Dendritic cell treated with granulocyte-macrophage colony-stimulating factor and Interleukin-4, amounts not matched to agents 40 ng/mL and 50 ng/mL, for 4 days (primary cell): ENCODE data around the gene CCR5AS.
"Not testable (repeated sequence)": the region's sequence is repeated elsewhere in the genome, so short reads cannot be mapped to it uniquely, and the experiment has no call there.

Experiments used
- H3K27ac Mint-ChIP-seq: one replicate; pipeline ENCODE4 v1.8.0; 2022; ENCODE audit warnings: mild to moderate bottlenecking, mixed read lengths
- H3K27me3 Mint-ChIP-seq: one replicate; pipeline ENCODE4 v1.8.0; 2022; ENCODE audit warnings: mild to moderate bottlenecking, mixed read lengths
- H3K36me3 Mint-ChIP-seq: one replicate; pipeline ENCODE4 v1.8.0; 2022; ENCODE audit warnings: low read depth, mixed read lengths
- H3K4me1 Mint-ChIP-seq: one replicate; pipeline ENCODE4 v1.8.0; 2022; ENCODE audit warnings: low read depth, mixed read lengths
- H3K4me3 Mint-ChIP-seq: one replicate; pipeline ENCODE4 v1.8.0; 2022; ENCODE audit warnings: mild to moderate bottlenecking, moderate library complexity, mixed read lengths
- H3K9me3 Mint-ChIP-seq: one replicate; pipeline ENCODE4 v1.8.0; 2022; ENCODE audit warnings: mixed read lengths
- intact Hi-C: fragments of 100-400 bp; cut with micrococcal nuclease; formaldehyde crosslinking; loops from one replicate; pipeline ENCODE4 v1.15.0; 2022

CCR5AS gene

DNA sequence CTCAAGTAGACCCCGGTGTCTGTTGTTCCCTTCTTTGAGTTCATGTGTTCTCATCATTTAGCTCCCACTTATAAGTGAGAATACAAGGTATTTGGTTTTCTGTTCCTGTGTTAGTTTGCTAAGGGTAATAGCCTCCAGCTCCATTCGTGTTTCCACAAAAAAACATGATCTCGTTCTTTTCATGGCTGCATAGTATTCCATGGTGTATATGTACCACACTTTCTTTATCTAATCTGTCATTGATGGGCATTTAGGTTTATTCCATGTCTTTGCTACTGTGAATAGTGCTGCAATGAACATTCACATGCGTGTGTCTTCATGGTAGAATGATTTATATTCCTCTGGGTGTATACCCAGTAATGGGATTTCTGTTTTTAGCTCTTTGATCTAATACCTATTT lies 4.0 kb downstream of the CCR5AS start:
- H3K9me3 Mint-ChIP-seq, H3K36me3 Mint-ChIP-seq, H3K4me3 Mint-ChIP-seq, H3K27ac Mint-ChIP-seq, intact Hi-C loops, H3K27me3 Mint-ChIP-seq: not testable (repeated sequence)
- H3K4me1 Mint-ChIP-seq: peaks cover 41% of the 10 kb centered on the region

DNA sequence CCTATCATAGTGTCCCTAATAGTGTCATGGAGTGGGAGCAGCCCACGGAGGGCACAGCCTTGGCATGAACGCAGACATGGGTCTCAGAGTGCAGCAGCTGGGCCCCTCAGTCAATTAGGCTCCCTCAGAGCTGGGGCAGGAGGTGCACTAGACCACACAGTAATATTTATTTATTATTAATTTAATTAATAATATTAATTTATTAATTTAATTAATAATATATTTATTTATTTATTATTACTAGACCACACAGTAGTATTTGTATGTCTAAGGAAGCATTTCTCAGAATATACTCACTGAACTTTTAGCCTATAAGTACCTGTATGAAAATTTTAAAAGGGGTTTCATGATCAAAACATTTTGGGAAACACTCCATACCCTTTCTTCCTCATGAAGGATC lies 5.3 kb downstream of the CCR5AS start:
- intact Hi-C loops: no loop called here
- no peak overlapping the region for H3K27ac Mint-ChIP-seq
- no peak overlapping the region for H3K4me3 Mint-ChIP-seq
- no peaks in the 10 kb centered on the region for H3K27me3 Mint-ChIP-seq
- no peaks in the 10 kb centered on the region for H3K36me3 Mint-ChIP-seq
- H3K9me3 Mint-ChIP-seq: no peaks in the 10 kb centered on the region
- H3K4me1 Mint-ChIP-seq: peaks cover 34% of the 10 kb centered on the region

DNA sequence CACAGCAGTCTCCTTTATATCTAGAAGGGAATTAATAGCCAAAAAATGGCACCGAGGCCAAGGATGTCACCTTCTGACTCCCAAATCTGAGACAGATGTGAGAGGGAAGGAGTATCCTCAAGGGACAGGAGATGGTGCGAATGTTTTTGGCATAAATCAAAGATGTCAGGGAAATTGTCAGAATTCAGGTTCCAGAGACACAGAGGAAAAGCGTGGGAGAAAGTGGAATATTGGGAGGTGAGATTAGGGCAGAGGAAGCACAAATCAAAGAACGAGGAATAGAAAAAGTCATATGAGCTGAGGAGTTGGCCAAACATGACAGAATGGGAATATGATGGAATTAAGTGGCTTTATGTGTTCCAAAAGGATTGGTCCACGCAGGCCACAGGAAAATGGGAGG lies 6.0 kb downstream of the CCR5AS start:
- no peak overlapping the region for H3K4me3 Mint-ChIP-seq
- no peaks in the 10 kb centered on the region for H3K9me3 Mint-ChIP-seq
- no peaks in the 10 kb centered on the region for H3K27me3 Mint-ChIP-seq
- no peaks in the 10 kb centered on the region for H3K36me3 Mint-ChIP-seq
- intact Hi-C loops: no loop called here
- H3K4me1 Mint-ChIP-seq: peaks cover 35% of the 10 kb centered on the region
- no peak overlapping the region for H3K27ac Mint-ChIP-seq

DNA sequence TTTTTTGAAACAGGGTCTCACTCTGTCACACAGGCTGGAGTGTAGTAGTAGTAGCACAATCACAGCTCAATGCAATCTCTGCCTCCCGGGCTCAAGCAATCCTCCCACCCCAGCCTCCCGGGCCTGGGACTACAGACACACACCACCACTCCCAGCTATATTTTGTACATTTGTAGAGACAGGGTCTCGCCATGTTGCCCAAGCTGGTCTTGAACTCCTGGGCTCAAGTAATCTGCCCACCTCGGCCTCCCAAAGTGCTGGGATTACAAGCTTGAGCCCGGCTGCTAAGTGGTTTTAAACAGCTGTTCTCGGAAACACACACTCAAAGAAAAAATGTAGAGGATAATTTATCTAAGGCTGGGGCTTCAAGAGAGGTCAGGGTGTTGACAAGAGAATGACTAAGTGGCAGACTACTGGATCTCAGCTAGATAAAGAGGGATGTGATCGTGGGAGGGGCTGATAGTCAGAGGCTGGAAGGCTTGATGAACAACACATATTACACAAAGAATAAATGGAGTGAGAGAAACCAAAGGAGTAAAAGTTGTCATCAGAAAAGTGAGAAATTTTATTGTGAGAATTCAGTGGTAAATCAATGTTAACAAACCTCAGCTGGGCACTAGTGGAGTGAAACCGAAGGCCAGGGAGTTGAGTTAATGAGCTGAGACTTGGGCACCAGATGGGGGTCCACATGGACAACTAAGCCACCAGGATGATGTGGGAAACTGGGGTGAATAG lies 6.7 kb downstream of the CCR5AS start:
- H3K36me3 Mint-ChIP-seq: no peaks in the 10 kb centered on the region
- H3K27me3 Mint-ChIP-seq: no peaks in the 10 kb centered on the region
- intact Hi-C loops: no loop called here
- no peak overlapping the region for H3K27ac Mint-ChIP-seq
- H3K9me3 Mint-ChIP-seq: no peaks in the 10 kb centered on the region
- H3K4me1 Mint-ChIP-seq: peaks cover 35% of the 10 kb centered on the region
- H3K4me3 Mint-ChIP-seq: no peak overlapping the region

DNA sequence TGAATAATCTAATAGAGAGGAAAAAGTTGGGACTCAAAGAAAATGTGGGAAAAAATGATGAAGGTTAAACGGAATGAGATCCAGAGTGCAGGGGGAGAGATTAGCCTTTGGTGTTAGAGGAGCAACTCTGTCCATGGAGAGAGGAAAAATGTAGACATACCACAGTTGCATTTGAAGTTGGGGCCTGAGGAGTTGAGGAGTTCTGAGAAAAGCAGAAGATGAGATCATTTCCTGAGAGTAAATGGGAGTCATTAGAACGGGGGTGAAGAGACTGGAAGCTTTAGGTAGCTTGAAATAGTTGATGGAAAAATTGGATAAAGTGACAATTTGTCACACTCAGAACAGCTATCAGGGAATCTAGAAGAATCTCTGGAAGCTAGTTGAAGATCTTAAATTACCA lies 7.3 kb downstream of the CCR5AS start:
- intact Hi-C loops: no loop called here
- H3K27ac Mint-ChIP-seq: no peak overlapping the region
- no peaks in the 10 kb centered on the region for H3K36me3 Mint-ChIP-seq
- H3K27me3 Mint-ChIP-seq: peaks cover under 1% of the 10 kb centered on the region
- H3K9me3 Mint-ChIP-seq: no peaks in the 10 kb centered on the region
- H3K4me1 Mint-ChIP-seq: peaks cover 35% of the 10 kb centered on the region
- H3K4me3 Mint-ChIP-seq: no peak overlapping the region

DNA sequence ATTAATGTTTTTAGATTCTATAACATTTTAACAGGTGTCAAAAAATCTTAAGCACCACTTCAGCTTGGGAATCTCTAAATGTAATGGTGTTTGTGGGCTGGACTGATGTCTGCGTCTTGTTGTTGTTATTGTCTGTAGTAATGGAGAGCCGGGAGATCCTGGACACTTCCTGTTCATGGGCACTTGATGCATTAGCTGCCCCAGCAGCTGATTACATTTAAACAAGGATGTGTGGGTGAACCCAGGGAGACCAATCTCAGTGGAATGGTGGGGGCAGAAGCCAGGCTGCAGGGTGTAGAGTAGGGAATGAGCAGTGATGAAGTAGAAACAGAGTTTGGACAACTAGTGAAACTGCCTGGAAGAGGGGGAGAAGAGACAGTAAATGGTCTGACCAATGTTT lies 7.8 kb downstream of the CCR5AS start:
- Mint-ChIP-seq H3K4me1 (peaks cover 37% of the 10 kb centered on the region), H3K4me3 (no peak overlapping the region), H3K9me3 (no peaks in the 10 kb centered on the region), H3K36me3 (no peaks in the 10 kb centered on the region), H3K27me3 (peaks cover 1% of the 10 kb centered on the region), H3K27ac (no peak overlapping the region)
- intact Hi-C loops: no loop called here

DNA sequence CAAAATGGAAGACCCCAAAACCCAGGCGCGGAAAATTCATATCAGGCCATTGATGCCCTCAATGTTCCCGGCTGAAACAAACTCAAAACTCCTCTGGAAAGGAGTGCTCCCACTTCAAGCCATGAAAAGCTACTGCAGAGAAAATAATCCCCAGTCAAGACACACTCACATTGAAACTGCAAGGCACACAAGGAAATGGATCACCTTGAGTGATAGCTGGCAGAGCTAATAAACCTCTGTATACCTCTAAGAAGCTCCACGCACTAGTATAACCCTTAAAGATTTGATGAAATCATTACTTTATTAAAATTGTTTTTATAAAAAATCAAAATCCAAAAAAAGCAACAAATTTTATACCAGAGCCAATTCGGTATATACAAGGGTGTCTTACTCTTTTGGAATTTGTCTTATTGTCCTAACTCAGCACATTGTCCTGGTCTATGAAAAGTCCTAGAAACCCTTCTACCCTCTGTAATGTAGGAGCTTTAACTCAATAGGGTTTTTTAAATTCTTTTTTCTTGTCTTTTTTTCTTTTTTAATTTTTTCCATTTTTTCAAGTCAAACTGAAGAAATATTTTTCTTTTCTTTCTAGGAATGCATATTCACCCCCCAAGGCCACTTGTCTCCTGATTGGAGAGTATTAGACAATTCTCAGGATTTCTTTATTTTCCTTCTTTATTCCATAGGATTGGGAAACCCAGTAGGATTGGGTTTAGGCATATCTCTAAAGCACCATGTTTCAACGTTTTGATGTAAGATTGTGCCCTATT lies 8.5 kb downstream of the CCR5AS start:
- Mint-ChIP-seq H3K4me3 (no peak overlapping the region), H3K4me1 (peaks cover 39% of the 10 kb centered on the region)

DNA sequence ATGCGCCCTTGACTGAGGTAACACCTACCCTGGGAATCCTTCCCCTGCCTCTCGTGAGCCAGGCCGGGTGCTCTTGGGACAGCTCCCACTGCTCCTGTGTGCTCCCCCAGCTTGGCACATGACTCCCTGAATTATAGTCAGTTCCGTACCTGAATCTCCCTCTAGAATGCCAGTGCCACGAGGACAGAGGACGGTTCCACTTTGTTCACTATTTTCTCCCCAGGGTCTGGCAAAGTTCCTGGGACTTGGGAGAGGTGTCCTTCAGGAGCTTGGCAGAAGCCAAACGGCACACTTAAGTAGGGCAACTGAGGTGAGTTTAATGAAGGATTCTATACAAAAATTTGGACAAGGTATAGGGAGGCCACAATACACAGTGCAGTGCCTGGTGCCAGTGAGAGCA lies 9.8 kb downstream of the CCR5AS start:
- Mint-ChIP-seq H3K9me3 (no peaks in the 10 kb centered on the region), H3K27me3 (peaks cover 3% of the 10 kb centered on the region), H3K4me3 (no peak overlapping the region), H3K4me1 (peaks cover 49% of the 10 kb centered on the region), H3K27ac (peak overlapping the region; percentile 60), H3K36me3 (no peaks in the 10 kb centered on the region)
- intact Hi-C loops: no loop called here

More for the DNA sequence above, 8.5 kb downstream of the CCR5AS start:
- no peak overlapping the region for H3K27ac Mint-ChIP-seq
- peaks cover 3% of the 10 kb centered on the region for H3K27me3 Mint-ChIP-seq
- H3K36me3 Mint-ChIP-seq: no peaks in the 10 kb centered on the region
- H3K9me3 Mint-ChIP-seq: no peaks in the 10 kb centered on the region
- intact Hi-C loops: no loop called here

DNA sequence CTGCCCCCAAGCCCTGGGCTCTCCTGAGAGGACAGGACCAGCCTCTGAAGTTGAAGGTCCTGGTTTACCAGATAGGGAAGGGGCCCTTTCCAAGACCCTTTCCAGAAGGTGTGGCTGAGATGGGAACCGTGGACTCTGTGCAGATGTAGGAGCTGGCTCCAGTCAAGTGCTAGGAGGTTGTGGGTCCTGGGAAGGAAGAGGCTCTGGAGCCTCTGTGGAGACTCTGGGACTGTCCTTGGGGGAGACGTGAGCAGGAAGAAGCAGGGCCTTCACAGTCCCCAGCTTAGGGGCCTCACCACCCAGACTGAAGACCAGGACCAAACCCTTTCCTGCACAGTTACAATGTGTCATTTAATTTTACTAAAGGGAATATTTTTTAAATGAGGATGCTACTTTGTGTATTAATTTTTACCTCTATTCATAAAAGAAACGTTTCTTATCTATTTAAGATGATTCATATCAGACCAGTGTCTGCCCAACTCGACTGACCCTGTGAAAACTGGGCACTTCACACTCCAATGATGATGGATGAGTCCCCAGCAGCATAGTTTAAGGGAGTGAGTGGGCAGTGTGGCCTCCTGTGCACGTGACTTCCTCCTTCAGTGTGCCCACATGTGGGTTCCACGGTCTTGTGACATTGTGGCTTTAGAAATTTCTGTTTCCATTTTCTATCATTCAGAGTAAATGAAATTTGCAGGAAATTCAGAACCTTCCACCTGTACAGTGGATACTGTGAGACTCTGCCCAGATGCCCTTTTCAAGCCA lies 10.9 kb downstream of the CCR5AS start:
- Mint-ChIP-seq H3K4me1 (peaks cover 49% of the 10 kb centered on the region), H3K4me3 (no peak overlapping the region), H3K36me3 (no peaks in the 10 kb centered on the region), H3K27ac (peak overlapping the region; percentile 10), H3K9me3 (no peaks in the 10 kb centered on the region), H3K27me3 (peaks cover 3% of the 10 kb centered on the region)
- intact Hi-C loops: no loop called here

DNA sequence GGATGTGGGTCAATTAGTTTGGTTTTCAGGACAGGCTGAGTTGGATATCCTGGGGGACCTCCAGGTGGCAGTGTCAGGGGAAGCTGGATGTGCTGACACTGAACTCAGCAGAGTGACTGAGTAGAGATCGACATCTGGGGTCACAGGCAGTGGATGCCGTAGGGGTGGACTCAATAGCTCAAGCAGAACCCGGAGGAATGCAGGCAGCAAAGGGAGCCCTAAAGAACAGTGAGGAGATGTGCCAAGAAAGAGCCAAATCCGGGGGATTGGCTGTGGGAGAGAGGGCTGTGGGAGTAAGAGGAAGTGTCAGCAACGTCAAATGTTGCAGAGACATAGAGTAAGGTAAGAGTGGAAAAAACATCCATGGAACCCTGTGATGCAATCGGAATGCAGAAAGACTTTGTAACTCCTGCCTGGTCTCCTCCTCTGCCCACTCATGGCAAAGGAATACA lies 11.6 kb downstream of the CCR5AS start:
- peaks cover 3% of the 10 kb centered on the region for H3K27me3 Mint-ChIP-seq
- H3K36me3 Mint-ChIP-seq: no peaks in the 10 kb centered on the region
- peaks cover 49% of the 10 kb centered on the region for H3K4me1 Mint-ChIP-seq
- intact Hi-C loops: no loop called here
- H3K27ac Mint-ChIP-seq: peak overlapping the region; percentile 10
- H3K9me3 Mint-ChIP-seq: no peaks in the 10 kb centered on the region
- no peak overlapping the region for H3K4me3 Mint-ChIP-seq

DNA sequence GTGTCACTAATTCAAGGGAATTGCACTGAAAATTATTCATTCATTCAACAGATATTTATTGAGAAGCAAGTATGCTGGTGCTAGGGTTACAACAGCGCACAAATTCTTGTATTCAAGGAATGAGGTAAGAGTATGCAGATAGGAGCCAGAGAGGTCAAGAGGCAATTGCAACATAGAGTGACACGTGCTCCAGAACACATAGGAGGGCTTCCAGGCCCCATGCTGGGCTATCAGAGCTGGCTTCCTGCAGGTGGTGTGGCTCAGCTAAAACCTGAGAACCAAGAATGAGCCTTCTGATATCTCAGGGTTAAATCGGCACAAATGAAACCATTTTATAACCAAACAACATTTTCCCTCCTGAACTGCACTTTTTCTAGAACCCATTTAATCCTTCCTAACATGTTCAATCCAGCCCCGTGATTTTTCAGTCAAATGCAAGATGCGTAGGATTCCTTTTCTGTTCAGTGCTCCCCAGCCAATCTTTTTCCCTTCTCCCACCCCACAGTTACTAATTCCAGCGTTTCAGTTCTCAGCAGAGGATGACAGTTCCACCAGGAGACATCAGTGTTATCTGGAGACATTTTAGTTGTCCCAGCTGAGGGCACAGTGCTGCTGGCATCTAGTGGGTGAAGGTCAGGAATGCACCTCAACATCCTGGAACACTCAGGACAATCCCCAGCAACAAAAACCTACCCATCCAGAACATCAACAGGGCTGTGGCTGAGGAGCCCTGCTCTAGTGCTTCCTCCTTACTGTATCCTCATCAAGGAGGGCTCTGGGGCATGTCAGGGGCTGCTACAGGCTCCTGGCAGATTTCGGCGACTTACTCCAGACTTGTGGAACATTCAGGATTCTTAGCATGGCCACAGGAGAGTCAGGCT lies 13.1 kb downstream of the CCR5AS start:
- Mint-ChIP-seq H3K4me3 (no peak overlapping the region), H3K27me3 (peaks cover 3% of the 10 kb centered on the region), H3K36me3 (no peaks in the 10 kb centered on the region), H3K27ac (no peak overlapping the region), H3K9me3 (no peaks in the 10 kb centered on the region), H3K4me1 (peaks cover 49% of the 10 kb centered on the region)
- intact Hi-C loops: no loop called here

DNA sequence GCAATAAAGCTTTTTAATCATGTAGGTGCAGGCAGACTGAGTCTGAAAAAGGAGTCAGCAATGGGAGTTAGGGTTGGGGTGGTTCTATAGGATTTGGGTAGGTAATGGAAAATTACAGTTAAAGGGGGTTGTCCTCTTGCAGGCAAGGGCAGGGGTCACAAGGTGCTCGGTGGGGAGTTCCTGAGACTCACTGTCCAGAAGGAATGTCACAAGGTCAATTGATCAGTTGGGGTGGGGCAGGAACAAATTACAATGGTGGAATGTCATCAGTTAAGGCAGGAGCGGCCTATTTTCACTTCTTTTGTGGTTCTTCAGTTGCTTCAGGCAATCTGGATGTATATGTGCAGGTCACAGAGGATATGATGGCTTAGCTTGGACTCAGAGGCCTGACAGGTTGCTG lies 13.9 kb downstream of the CCR5AS start:
- Mint-ChIP-seq H3K36me3 (no peaks in the 10 kb centered on the region), H3K27me3 (peaks cover 3% of the 10 kb centered on the region), H3K27ac (peak overlapping the region; percentile 28), H3K9me3 (no peaks in the 10 kb centered on the region), H3K4me3 (no peak overlapping the region), H3K4me1 (peaks cover 49% of the 10 kb centered on the region)
- intact Hi-C loops: no loop called here

DNA sequence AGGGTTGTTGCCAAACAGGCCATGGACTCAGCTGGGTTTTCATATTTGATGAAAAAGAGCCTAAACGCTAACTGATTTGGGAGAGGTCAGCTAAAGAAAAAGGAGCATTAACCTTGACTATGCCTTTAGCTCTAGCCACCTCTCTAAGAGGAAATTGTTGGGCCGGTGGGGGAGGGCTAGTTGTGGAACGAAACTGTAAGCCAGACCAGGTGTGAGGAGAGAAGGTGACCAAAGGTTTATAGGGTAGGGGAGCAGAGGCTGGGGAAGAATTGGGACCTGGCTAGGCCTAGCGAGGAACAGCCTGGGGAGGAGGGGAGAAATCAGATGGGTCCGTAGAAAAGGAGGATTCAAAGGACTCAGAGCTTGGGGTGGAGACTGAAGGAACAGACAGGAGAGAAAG lies 15.3 kb downstream of the CCR5AS start:
- H3K27ac Mint-ChIP-seq, H3K4me3 Mint-ChIP-seq, H3K9me3 Mint-ChIP-seq, H3K36me3 Mint-ChIP-seq, H3K27me3 Mint-ChIP-seq, intact Hi-C loops: not testable (repeated sequence)
- H3K4me1 Mint-ChIP-seq: peaks cover 47% of the 10 kb centered on the region
